Measurements from ENCODE around the gene CMPK1.

Gene CMPK1

GRCh38 chr1:47418122-47418521 is 84.5 kb downstream of the CMPK1 start:
- TF ChIP-seq CTCF (IDR thresholded peaks at IDR 0.05; ENCODE audit: low read depth, low read length, missing control alignments): no peak
- H3K4me3 ChIP-seq (ENCODE audit: low read depth, low read length): no peak overlapping the region

GRCh38 chr1:47418681-47419325 is 85.2 kb downstream of the CMPK1 start:
- H3K4me3 ChIP-seq (ENCODE audit: low read depth, low read length): no peak overlapping the region
- DNase-seq (ENCODE audit: low read depth): no peak
- TF ChIP-seq CTCF (IDR thresholded peaks at IDR 0.05; ENCODE audit: low read depth, low read length, missing control alignments): no peak

More at GRCh38 chr1:47418122-47418521, 84.5 kb downstream of the CMPK1 start:
- no peak for DNase-seq (ENCODE audit: low read depth)

- TF ChIP-seq CTCF (IDR thresholded peaks at IDR 0.05; ENCODE audit: low read depth, low read length, missing control alignments): no peak
- no peak overlapping the region for H3K4me3 ChIP-seq (ENCODE audit: low read depth, low read length)
- DNase-seq (ENCODE audit: low read depth): no peak
Observed at GRCh38 chr1:47420547-47420946, 87.0 kb downstream of the CMPK1 start.

- no peak for DNase-seq (ENCODE audit: low read depth)
- TF ChIP-seq CTCF (IDR thresholded peaks at IDR 0.05; ENCODE audit: low read depth, low read length, missing control alignments): no peak
- no peak overlapping the region for H3K4me3 ChIP-seq (ENCODE audit: low read depth, low read length)
Observed at GRCh38 chr1:47423872-47424271, 90.3 kb downstream of the CMPK1 start.

- DNase-seq (ENCODE audit: low read depth): no peak
- TF ChIP-seq CTCF (IDR thresholded peaks at IDR 0.05; ENCODE audit: low read depth, low read length, missing control alignments): peak; percentile 60
- no peak overlapping the region for H3K4me3 ChIP-seq (ENCODE audit: low read depth, low read length)
Observed at GRCh38 chr1:47424336-47424982, 90.9 kb downstream of the CMPK1 start.

Data from GM12864 (cell line).